ENCODE results near the gene KCNH5.

- TF ChIP-seq CTCF (IDR thresholded peaks at IDR 0.05) (no peak), POLR2A (IDR thresholded peaks at IDR 0.05) (no peak), POLR2AphosphoS5 (IDR thresholded peaks at IDR 0.05) (no peak), EP300 (IDR thresholded peaks at IDR 0.05; ENCODE audit: low read depth) (no peak)
Observed at GRCh38 chr14:62921466-62921865, 123.8 kb downstream of the KCNH5 start.
